Activated gamma-delta T cell (primary cell): ENCODE data around the gene SGK1.
"Not testable (repeated sequence)": the region's sequence is repeated elsewhere in the genome, so short reads cannot be mapped to it uniquely, and the experiment has no call there.

Source experiments
- DNase-seq: peaks from one replicate; lab custom pipeline; 2025; lab: John Stamatoyannopoulos, UW

The SGK1 gene

DNA sequence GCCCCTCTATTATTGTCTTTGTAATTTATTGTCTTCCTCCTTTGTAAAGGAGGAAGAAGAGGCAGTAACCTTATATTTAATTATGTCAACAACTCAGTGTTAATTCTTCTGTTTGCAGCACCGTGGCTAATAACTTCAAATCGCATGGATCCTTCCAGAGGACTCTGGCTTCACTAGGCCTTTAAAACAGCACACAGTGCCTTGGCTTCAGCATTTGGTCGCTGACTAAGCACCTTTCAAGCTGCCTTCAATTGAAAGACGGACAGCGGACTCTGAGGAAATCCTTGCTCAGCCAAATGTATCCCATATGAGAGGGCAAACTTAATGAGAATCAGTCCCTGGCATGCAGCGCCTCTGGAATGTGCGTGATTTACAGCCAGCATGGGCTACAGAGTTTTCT, 64.2 kb downstream of the SGK1 start:
- DNase-seq, result no peak

DNA sequence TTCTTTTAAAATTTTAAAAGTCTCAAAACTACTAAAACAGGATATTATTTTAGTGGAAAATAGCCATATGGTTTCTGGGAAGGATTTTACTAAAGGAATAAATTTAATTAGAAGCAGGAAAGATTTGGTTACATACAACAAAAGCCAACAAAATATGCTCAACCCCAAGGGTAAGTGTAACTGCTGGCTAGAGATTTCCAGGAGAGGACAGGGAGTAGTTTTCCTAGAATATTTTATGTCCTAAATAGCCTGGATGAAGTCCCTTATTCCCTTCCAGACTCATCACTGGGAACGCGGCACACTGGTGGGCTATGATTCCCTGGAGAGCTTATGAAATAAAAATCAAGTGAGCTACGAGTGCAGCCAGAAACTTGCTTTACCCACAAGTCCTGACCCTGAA, 66.6 kb downstream of the SGK1 start:
- no peak for DNase-seq

DNA sequence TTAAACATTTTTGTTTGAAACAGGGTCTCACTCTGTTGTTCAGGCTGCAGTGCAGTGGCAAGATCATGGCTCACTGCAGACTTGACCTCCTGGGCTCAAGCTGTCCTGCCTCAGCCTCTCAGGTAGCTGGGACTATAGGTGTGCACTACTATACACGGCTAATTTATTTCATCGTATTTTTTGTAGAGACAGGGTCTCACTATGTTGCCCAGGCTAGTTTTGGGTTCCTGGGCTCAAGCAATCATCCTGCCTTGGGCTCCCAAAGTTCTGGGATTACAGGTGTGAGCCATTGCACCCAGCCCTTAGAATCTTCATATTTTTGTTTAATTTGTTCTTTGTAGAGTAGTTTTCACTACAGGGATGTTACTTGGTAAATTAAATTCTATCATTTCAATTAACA, 67.1 kb downstream of the SGK1 start:
- no peak for DNase-seq

DNA sequence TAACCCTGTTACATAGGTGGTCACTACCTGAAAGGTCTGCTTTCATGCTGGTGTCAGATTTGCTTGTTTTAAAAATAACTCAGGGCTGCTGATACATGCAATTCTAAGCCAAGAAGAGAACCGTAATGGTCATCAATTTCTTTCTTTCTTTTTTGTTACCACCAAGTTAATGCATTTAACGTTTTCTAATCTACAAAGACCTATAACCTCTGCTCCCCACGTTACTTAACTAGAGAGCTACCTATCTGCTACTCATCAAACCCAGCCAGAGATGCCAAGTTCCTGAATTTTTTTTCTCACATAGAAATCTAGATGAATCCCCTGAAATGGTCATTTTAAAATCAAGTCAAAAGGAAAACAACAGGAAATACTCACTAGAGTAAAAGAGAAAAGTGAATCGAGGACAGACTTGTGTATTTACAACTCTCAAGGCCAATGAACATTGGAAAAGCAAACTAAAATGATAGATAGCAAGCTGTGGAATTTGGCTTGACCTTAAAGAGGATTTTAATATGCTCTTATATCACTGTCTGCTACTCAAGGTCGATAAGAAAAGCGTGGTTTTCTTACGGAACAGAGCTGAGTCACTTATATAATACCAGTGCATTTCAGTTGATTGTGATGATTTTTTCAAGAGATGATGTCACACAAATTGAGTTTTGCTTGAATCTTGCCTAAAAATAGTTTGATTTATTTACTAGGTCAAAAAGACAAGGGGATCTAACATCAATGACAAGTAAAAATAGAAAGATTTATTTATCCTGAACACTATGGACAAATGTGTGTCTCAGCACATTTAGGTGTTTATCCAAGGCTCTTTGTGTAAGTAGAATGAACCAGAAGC, 67.9 kb downstream of the SGK1 start:
- DNase-seq, result no peak

DNA sequence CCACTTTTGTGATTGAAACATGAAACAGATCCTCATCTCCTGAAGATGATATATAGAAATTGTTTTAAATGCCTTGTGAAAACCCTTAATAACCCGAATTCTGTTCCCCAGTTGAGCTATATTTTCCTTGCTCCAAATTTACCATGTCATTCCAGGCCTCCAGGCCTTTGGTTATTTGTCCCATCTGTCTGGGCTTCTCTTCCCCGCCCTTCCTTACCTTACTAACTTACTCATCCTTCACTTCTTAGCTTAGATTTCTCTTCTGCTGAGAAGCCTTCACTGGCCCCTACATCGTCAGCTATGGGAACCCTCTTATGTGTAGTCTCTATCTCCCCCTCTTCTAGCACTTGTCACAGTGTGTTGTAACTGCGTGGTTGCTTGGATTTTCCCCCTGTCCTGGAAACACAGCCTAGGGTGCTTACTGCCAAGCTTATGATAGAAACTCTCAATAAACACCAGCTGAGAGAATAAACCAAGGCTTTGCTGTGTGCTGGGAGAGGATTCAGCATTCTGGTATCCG, 68.6 kb downstream of the SGK1 start:
- no peak for DNase-seq

DNA sequence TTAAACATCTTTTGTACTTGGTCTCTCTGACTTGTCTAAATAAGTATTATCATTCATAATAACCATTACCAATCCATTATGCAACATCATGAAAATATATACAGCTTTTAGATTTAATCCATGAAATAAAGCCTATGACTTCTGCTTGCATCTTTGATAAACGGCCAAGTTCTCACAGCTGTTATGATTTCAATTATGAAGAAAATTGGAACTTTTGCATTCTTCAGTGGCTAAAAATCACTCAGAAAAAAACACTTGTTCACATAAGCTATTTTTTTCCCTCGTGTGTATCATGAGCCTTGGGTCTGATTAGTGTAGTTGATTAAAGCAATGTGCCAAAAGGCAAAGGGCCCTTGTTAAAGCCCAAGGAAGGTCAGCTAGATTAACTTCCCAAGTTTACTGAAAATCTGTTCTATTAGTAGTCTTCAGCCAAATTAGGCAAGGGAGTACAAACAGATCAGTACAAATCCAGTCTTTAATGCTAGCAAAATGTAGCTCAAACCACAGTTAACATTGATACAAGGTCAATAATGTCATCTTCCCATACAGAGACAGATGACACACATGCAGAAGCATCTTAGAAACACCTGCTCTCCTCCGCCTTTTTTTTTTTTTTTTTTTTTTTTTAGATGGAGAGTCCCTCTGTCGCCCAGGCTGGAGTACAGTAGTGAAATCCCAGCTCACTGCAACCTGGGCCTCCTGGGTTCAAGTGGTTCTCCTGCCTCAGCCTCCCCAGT, 69.9 kb downstream of the SGK1 start:
- DNase-seq, result no peak

DNA sequence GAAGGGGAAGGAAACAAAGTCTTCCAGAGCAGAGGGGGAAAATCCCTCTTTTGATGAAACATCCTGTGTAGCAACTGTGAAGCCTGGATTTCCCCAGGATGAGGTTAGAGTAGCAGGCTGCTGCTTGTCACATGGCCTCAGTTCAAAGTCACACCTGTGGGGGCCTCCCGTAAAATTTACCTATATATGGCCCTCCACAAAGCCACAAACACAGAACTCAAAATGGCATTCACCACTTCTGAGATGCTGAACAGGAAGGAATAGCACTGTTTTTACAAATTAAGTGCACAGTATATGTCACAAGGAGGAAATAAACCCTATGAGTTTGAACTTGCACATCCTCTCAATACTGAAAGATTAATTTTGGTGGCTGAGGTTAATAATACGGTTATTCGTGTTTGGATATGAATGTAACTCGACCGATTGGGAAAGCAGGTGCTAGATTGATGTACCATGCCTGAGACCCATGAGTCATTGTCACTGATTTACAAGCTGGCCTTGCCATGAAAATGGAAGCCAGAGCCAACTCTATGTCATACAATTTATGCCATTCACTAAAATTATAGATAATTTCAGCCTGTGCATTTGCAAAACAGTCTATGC, 70.6 kb downstream of the SGK1 start:
- no peak for DNase-seq

DNA sequence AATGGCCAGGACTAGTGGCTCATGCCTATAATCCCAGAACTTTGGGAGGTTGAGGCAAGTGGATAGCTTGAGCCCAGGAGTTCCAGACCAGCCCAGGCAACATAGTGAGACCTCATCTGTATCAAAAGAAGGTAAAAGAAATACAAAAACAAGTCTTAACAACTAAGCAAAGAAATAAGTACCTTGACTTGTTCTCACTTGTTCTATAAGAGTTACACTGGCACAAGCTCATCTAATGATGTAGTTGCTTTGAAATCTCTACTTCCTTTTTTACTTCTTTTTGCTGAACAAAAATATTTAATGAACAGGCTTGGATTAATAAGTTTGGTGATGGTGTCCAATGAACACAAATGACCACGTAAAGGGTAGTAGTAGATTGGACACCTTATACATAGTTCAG, 72.2 kb downstream of the SGK1 start:
- no peak for DNase-seq

DNA sequence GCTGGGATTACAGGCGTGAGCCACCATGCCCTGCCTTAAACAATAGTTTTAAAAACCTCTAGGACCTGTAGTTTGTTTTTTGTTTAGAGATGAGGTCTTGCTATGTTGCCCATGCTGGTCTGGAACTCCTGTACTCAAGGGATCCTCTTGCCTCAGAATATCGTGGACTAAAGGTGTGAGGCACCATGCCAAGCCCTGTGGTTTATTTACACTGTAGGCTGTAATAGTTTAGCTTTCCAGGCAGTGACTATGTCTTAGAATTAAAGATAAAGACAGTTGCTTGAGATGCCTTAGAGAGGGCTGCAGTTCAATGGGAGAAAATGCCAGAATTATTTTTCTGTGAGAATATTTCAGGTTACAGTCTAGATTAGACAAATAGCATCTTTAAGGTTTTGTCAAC, 72.9 kb downstream of the SGK1 start:
- DNase-seq, result no peak

DNA sequence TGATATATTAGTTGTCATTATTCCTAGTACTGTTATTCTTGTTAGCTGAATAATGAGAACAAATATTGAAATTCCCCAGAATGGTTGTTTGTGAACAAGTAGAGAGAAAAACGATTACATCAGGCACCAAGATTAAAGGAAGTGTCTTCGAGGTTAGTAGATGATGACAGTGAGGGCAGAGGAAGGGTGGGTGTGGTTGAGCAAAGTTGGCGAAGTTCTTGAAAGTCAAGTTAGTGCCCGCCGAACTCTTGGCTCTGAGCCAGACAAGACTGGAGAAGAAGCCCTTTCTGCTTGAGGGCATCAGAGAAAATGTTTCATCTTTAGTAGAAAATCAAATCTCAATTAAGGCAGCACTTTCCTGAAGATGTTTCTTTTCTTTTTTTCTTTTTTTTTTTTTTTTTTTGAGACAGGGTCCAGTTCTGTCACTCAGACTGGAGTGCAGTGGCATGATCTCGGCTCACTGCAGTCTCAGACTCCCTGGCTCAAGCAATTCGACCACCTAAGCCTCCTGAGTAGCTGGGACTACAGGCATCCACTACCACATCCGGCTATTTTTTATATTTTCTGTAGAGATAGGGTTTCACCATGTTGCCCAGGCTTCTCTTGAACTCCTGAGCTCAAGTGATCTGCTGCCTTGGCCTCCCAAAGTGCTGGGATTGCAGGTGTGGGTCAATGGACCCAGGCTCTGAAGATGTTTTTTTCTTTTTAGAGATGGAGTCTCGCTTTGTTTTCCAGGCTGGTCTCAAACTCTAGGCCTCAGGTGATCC, 77.1 kb downstream of the SGK1 start:
- no peak for DNase-seq

DNA sequence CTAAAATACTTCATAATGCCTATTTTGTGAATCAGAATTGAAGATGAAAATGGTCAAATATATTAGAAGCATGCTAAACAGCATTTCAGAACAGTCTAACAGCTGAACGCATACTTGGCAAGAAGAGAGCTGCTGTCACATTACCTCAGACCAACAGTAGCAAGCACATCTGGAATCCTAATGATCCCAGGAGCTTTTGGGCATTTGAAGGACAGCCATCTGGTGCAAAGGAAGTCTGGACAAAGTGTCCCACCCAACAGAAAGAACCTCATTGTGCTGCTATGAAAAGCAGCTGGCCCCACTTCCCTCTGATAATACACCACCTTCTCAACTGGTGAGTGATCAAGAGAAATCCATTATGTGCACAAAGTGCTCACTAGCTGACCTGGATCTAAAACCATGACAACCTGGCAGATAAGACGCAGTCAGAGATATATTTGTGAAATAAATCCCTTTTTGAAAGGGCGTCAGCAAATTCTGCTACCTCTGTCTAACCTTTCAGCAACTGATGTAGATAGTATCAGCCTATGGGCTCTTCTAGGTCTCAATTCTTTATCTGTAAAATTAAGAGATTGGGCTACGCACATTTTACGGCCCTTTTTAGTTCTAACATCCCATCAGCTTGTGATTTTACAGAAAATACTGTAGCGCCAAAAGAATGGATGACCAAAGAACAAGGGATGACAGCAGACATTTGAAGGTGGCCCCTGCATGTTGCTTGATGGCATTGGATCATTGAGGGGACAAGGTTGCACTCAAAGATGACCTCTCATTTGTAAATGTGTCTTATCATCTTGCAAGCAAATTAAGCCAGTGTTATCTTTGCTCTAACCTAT, 78.7 kb downstream of the SGK1 start:
- no peak for DNase-seq

DNA sequence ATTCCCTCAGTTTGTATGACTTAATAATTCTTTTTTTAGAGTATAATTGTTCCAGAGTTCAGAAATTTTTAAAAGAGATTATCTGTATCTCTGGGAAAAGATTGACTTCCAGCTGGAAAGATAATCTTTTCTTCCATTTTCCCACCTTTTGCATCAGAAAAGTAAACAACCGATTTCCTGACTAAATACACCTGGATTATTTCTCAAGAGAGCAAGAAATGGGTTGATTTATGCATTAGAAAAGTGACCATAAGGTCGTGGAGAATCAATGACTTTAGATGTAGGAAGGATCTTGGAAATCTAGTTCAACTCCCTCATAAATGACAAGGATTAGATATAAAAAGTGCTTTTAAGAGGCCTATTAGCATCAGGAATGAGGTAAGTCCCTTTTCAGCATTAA, 79.9 kb downstream of the SGK1 start:
- no peak for DNase-seq

DNA sequence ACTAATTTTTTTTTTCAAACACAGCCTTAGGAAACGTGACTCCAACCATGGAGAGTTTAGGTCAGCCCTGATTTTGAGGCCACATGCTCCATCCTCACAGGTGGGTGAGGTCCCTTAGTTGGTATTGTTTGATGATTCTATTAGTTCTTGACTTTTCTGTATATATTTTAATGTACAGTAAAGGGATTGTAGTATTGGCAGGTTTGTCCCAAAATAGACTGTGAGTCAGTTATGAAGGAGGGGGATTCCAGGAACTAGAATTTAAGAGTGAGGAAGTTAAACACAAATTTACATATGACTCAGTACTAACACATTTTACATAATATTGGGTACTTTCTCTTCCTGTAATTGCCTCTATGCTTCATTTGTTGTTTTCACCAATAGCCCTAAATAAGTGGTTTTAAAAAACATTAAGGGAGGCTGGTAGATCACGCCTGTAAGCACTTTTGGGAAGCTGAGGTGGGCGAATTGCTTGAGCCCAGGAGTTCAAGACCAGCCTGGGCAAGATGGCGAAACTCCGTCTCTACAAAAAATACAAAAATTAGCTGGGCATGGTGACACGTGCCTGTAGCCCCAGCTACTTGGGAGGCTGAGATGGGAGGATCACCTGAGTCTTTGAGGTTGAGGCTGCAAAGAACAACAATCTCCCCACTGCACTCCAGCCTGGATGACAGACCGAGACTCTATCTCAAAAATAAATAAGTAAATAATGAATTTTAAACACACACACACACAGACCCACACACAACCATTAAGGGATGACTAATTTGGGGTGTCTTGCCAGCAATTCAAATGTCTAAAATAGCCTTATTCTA, 81.8 kb downstream of the SGK1 start:
- no peak for DNase-seq

DNA sequence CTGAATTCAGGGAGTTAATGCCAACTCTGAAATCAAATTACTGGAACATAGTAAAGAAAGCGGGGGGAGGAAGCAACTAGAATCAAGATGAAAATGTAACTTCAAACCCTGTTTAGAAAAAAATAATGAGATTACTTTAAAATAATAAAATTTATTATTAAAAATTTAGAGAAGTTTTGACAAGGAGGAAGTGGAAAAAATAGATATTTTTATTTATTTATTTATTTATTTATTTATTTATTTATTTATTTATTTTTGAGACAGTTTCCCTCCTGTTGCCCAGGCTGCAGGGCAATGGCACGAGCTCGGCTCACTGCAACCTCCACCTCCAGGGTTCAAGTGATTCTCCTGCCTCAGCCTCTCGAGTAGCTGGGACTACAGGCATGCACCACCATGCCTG, 82.6 kb downstream of the SGK1 start:
- not testable (repeated sequence) for DNase-seq

DNA sequence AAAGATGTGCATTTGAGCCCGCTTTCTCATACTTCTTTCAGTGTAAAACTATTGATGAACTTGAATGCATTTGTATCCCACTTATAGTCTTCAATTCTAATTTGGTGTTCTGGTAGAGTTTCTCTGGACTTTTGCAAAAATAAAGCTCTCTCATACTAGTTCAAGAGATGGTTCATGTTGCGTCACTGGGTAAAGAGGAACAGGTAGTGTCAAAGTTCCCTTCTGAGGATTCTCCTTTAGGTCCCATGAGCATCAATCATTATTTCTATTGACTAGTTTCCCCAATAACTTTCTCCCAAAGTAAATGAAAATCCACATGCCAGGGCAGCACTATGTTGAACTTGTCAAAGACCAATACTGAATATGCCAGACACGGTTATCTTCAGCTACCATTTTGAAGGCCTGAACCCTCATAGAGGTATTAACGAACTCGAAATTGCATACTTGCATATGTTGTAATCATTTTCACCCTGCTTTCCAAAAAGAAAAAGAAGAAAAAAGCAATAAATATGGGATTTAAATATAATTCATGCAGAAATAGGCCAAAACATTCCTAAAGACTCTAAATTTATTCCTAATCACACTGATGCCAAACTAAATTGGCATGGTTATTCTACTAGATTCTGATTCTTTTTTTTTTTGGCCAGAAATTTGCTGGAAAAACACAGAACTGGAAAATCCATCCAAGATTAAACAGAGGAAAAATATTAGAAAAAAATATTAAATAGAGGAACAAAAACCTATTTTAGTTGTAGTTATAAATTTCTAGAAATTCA, 84.5 kb downstream of the SGK1 start:
- DNase-seq, result no peak

DNA sequence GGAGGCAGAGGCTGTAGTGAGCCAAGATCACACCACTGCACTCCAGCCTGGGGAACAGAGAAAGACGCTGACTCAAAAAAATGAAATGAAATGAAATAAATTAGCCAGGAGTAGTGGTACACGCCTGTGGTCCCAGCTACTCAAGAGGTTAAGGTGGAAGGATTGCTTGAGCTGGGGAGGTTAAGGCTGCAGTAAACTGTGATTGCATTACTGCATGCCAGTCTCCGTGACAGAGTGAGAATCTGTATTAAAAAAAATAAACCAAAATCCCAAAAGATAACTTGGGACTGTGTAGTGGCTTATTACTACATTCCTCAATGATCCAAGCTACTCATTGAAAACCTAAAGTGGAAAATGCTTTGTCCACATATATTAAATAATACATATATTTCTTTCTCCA, 87.0 kb downstream of the SGK1 start:
- DNase-seq, result no peak

DNA sequence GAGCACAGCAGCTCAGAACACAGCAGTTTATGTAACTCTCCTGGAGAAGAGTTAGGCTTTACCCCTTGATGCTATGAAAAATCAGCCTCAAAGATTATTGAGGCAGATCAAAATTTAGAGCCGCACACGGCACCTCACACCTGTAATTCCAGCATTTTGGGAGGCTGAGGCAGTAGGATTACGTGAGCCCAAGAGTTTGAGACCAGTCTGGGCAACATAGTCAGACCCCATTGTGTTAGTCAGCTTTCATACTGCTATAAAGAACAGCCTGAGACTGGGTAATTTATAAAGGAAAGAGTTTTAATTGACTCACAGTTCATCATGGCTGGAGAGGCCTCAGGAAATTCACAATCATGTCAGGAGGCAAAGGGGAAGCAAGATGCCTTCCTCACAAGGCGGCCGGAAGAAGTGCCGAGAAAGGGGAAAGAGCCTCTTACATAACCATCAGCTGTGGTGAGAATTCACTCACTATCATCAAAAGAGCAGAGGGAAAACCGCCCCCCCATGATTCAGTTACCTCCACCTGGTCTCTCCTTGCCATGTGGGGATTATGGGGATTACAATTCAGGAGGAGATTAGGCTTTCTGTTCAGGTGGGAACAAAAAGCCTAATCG, 87.7 kb downstream of the SGK1 start:
- no peak for DNase-seq

DNA sequence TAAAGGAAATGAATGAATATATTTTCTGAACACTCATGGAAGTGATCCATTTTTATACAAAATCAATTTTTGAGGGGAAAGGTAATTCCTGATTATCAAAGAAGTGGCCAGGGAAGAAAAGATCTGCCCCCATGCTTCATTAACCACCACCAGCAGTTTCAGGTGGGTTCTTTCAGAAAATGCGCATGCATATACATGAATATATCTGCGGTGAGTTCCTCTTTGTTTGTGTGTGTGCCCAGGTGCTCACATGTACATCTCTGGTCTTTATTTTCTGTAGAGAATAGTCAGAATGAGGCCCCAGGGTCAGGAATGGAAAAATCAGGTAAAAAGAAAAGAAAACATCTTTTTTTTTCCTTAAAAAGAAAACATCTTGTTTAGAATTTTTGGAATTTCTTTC, 88.4 kb downstream of the SGK1 start:
- DNase-seq, result no peak

DNA sequence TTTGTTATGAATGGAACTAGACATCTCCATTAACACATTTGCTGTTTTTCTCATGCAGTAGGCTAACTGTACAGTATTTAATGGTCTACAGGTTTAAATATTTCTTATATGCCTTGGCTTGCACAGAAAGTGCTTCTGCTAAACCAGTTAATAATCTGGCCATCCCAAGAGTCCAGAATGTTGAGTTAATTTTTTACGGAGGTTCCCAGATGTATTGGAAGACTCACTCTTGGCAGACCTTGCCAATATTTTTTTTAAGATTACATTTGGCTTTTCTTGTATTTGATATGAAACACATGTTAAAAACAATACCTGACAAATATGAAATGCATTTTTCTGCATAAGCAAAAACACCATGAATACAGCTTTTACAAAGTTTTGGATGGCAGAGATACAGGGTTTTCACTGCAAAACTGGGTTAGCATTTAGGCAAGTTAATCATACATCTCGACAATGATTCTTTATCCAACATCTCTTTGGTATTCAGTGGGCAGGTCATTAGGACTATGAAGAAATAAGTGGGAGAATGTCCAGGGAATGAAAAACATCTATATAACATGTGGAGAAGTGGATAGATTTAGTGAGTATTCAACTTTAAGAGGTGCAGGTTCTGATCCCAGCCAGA, 94.0 kb downstream of the SGK1 start:
- no peak for DNase-seq
